ENCODE results near the gene ALDH3B2.
A peak's percentile ranks its signal among the peaks of the same experiment; 100 is the strongest.

GRCh38 chr11:67700141-67700540 lies 25.7 kb upstream of the ALDH3B2 start:
- TF ChIP-seq, protein P1, sequence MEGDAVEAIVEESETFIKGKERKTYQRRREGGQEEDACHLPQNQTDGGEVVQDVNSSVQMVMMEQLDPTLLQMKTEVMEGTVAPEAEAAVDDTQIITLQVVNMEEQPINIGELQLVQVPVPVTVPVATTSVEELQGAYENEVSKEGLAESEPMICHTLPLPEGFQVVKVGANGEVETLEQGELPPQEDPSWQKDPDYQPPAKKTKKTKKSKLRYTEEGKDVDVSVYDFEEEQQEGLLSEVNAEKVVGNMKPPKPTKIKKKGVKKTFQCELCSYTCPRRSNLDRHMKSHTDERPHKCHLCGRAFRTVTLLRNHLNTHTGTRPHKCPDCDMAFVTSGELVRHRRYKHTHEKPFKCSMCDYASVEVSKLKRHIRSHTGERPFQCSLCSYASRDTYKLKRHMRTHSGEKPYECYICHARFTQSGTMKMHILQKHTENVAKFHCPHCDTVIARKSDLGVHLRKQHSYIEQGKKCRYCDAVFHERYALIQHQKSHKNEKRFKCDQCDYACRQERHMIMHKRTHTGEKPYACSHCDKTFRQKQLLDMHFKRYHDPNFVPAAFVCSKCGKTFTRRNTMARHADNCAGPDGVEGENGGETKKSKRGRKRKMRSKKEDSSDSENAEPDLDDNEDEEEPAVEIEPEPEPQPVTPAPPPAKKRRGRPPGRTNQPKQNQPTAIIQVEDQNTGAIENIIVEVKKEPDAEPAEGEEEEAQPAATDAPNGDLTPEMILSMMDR (IDR thresholded peaks at IDR 0.05; ENCODE audit: control extremely low read depth in 1 of 3, insufficient read depth in 1 of 3, low read depth in 1 of 3, low read length in 3 of 3): peak in 2 of 3 experiments; percentile 35 to 54; a peak in 2 of 4 replicates
- no peak for TF ChIP-seq ZNF274 (IDR thresholded peaks at IDR 0.05; ENCODE audit: borderline replicate concordance, extremely low read depth, low read length)
- TF ChIP-seq POLR2AphosphoS5 (IDR thresholded peaks at IDR 0.05; ENCODE audit: low read depth, low read length): no peak
- TF ChIP-seq KDM1A (IDR thresholded peaks at IDR 0.05; ENCODE audit: borderline replicate concordance, low read length): no peak
- no peak for TF ChIP-seq EP300 (IDR thresholded peaks at IDR 0.05; ENCODE audit: borderline replicate concordance in 1 of 2, low read depth in 2 of 2, low read length in 2 of 2)
- TF ChIP-seq RBBP5 (IDR thresholded peaks at IDR 0.05; ENCODE audit: borderline replicate concordance, low read depth, low read length): no peak

All from H1 (cell line).